Omental fat pad (tissue), 4 donors: ENCODE data around the gene MPLKIP. TPM values are rescaled to one million over a fixed set of nuclear protein-coding genes. Genes with fewer than 3 reads are reported as not detected.

ENCODE experiments used
- ATAC-seq: fragments of 150-250 bp; one replicate; pipeline ENCODE4 v1.9.1; 2016; ENCODE audit warnings: mild to moderate bottlenecking, moderate library complexity; ENCODE audit not compliant: low FRiP score
- DNase-seq: peaks from one replicate; pipeline ENCODE4 v3.0.0-alpha.2; 2019; ENCODE audit warnings: low spot score
- CTCF ChIP-seq, 3 donors: fragments of 450-650 bp; IDR thresholded peaks; one replicate each; pipeline ENCODE4 v1.5.1; 2016 to 2017; ENCODE audit warnings: antibody characterized with exemption in 3 of 3, mild to moderate bottlenecking in 3 of 3, moderate library complexity in 2 of 3
- total RNA-seq, 4 donors: library from RNA; depleted of rRNA; stranded (reverse); fragments of >200 nt; gene quantifications; one replicate each; pipeline ENCODE4 v1.1.0, GENCODE V29; 2016

MPLKIP gene
- total RNA-seq, 4 donors from 2014 or later, result 22.2 to 36.1 (median 32.6) TPM

DNA sequence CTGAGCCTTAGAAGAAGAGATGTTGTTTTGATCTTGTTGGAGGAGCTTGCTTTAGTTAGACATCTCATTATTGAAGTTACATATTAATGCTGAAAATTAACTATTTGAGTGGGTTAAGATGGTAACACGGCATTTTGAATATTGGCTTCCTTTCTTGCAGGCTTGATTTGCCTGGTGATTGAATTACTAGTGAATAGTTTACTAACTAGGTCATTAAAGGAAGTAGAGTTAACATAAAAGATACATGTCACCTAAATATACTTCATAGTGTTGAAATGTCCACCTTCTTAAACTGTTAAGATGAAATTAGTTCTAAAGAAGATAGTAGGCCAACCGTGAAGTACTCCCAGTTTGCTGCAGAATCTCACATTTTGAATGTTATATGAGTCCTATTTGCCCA is 18.5 kb downstream of the MPLKIP start:
- no peak for TF ChIP-seq CTCF (IDR thresholded peaks at IDR 0.05)
- DNase-seq, result no peak
- no peak for ATAC-seq

- TF ChIP-seq CTCF (IDR thresholded peaks at IDR 0.05), result no peak
- ATAC-seq, result no peak
Observed at GRCh38 chr7:40105879-40106473, 28.4 kb downstream of the MPLKIP start.

GRCh38 chr7:40102897-40103296 is 31.5 kb downstream of the MPLKIP start:
- ATAC-seq (no peak), DNase-seq (no peak)
- TF ChIP-seq CTCF (IDR thresholded peaks at IDR 0.05), result no peak

More at GRCh38 chr7:40105879-40106473, 28.4 kb downstream of the MPLKIP start:
- no peak for DNase-seq

GRCh38 chr7:40101201-40101600 is 33.2 kb downstream of the MPLKIP start:
- DNase-seq, result no peak
- TF ChIP-seq CTCF (IDR thresholded peaks at IDR 0.05), result no peak
- no peak for ATAC-seq

DNA sequence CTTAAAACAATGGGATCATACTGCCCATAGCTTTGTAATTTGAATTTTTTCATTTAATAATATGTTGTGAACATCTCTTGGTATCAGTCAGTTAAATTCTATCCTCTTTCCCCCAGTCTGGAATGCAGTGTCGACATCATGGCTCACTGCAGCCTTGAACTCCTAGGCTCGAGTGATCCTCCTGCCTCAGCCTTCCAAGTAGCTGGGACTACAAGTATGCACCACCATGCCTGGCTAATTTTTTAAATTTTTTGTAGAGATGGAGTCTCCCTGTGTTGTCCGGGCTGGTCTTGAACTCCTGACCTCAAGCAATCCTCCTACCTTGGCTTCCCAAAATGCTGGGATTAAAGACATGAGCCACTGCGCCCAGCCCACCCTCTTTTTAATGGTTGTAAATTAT is 34.6 kb downstream of the MPLKIP start:
- no peak for TF ChIP-seq CTCF (IDR thresholded peaks at IDR 0.05)
- DNase-seq (no peak), ATAC-seq (no peak)

GRCh38 chr7:40098810-40099209 is 35.6 kb downstream of the MPLKIP start:
- ATAC-seq (no peak), DNase-seq (no peak)
- TF ChIP-seq CTCF (IDR thresholded peaks at IDR 0.05), result no peak

- peak; percentile 78 for ATAC-seq
- no peak for DNase-seq
- TF ChIP-seq CTCF (IDR thresholded peaks at IDR 0.05), result no peak
Observed at GRCh38 chr7:40097728-40098127, 36.7 kb downstream of the MPLKIP start.
